Upper lobe of right lung (tissue), 1 donor: Measurements from ENCODE around the gene NDUFV3. TPM values are rescaled to one million over a fixed set of nuclear protein-coding genes. Genes with fewer than 3 reads are reported as not detected.
"Not testable (repeated sequence)": the region's sequence is repeated elsewhere in the genome, so short reads cannot be mapped to it uniquely, and the experiment has no call there.

ENCODE experiments used
- ATAC-seq: fragments of 200-7000 bp; cut with Tn5 transposase; one replicate; pipeline ENCODE4 v1.9.1; 2020; ENCODE audit warnings: mild to moderate bottlenecking, moderate library complexity
- DNase-seq: peaks from one replicate; pipeline ENCODE4 v3.0.0-alpha.2; 2020
- H3K27ac ChIP-seq: fragments of 200-600 bp; one replicate; pipeline ENCODE4 v1.8.0; 2022
- H3K27me3 ChIP-seq: fragments of 200-600 bp; one replicate; pipeline ENCODE4 v1.8.0; 2022; ENCODE audit warnings: mild to moderate bottlenecking
- H3K36me3 ChIP-seq: fragments of 200-600 bp; one replicate; pipeline ENCODE4 v1.8.0; 2022
- H3K4me1 ChIP-seq: fragments of 200-600 bp; one replicate; pipeline ENCODE4 v1.8.0; 2022
- H3K4me3 ChIP-seq: fragments of 200-600 bp; one replicate; pipeline ENCODE4 v1.8.0; 2022; ENCODE audit warnings: mild to moderate bottlenecking
- H3K9me3 ChIP-seq: fragments of 200-600 bp; one replicate; pipeline ENCODE4 v1.8.0; 2022
- CTCF ChIP-seq: fragments of 200-600 bp; IDR thresholded peaks from one replicate; pipeline ENCODE4 v1.8.0; 2022; ENCODE audit warnings: antibody characterized with exemption
- intact Hi-C: fragments of 100-400 bp; cut with DNase I; formaldehyde crosslinking; loops from one replicate; pipeline ENCODE4 v1.11.0; 2022
- total RNA-seq: library from RNA; stranded (reverse); fragmentation: NEBNext Ultra II Directional; extraction: Animal tissue kit (Norgen Biotek cat#: 25700); gene quantifications from one replicate; pipeline ENCODE4 v1.2.1, GENCODE V29; 2021
- donor health status: DM: no; HTN: yes; CAD: no; lungs with severe emphysema.

The NDUFV3 gene
- total RNA-seq, 1 donor from 2014 or later: 38.5 TPM

DNA sequence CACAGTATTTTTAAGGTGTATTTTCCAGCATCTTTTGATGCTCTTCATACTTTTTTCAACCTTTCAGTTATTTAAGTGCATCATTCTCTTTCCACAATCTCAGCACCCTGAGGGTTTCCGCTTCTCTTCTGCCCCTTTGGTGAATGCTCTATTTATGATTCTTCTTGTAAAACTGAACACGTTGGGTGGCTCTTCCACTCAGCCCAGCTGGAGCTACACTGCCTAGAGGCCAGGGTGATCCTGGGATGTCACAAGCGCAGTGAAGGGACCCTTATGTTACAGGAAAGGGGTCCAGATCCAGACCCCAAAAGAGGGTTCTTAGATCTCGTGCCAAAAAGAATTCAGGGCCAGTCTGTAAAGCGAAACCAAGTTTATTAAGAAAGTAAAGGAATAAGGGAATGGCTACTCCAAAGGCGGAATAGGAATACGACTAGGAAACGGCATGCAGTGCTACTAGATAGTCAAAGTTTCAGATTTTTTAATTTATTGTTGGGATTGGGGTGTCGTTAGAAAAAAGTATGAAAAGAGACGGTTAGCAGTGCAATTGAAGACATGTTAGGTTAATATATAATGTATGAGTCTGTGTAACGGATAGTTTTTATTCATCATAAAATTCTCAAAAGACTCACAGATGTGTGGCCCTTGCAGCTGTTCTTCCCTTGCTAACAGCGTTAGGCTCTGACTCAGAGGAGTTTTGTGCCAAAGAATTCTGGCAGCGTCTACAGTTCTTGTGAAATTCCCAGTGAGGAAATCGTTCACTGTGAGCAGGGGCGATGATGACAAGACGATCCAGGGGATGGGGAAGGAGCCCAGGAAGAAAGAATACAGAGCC is 46.7 kb downstream of the NDUFV3 start:
- no peaks in the 10 kb centered on the region for H3K27me3 ChIP-seq
- intact Hi-C loops: no loop called here
- H3K36me3 ChIP-seq: no peaks in the 10 kb centered on the region
- DNase-seq: peak; percentile 7
- peak overlapping the region; percentile 61 for H3K27ac ChIP-seq
- H3K9me3 ChIP-seq: no peaks in the 10 kb centered on the region
- no peaks in the 10 kb centered on the region for H3K4me1 ChIP-seq
- H3K4me3 ChIP-seq: no peak overlapping the region
- TF ChIP-seq CTCF: no peak
- peak; percentile 91 for ATAC-seq

DNA sequence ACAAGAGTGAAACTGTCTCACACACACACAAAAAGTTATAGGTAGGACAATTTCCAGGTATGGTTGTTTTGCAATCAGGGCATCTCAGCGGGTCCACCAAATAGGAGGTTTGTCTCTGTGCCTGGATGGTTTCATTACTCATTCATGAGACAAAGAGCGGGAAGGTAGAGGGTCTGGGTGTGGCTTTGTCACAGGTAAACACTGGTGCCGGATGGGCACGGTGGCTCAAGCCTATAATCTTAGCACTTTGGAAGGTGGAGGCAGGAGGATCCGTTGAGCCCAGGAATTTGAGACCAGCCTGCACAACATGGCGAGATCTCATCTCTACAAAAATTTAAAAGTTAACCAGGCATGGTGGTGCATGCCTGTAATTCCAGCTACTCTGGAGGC is 48.6 kb downstream of the NDUFV3 start:
- H3K27me3 ChIP-seq: no peaks in the 10 kb centered on the region
- ATAC-seq (no peak), DNase-seq (peak; percentile 6)
- no peaks in the 10 kb centered on the region for H3K4me1 ChIP-seq
- no peak overlapping the region for H3K27ac ChIP-seq
- no peaks in the 10 kb centered on the region for H3K9me3 ChIP-seq
- TF ChIP-seq CTCF: no peak
- H3K36me3 ChIP-seq: no peaks in the 10 kb centered on the region
- intact Hi-C loops: no loop called here
- no peak overlapping the region for H3K4me3 ChIP-seq

DNA sequence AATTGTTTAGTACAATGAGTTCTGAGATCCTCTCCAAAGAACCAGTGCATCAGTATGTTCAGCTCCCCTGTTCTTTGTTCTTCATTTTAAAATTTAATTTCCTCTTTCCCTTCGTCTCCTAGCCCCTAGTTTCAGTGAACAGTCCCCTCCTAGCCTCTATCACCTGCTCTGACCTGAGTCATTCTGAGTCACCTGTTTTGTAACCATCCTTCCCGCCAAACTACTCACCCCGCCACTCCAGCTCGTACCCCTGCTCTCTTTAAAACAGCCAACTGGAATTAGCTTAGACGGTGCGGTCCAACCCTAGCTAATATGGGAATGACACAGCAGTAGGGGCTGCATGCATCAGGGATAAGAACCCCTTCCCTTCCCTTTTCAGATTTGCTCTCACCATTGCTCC is 49.1 kb downstream of the NDUFV3 start:
- intact Hi-C loops: no loop called here
- Histone ChIP-seq H3K9me3 (no peaks in the 10 kb centered on the region), H3K27me3 (no peaks in the 10 kb centered on the region), H3K4me3 (no peak overlapping the region), H3K27ac (no peak overlapping the region), H3K36me3 (no peaks in the 10 kb centered on the region), H3K4me1 (no peaks in the 10 kb centered on the region)
- ATAC-seq (no peak), DNase-seq (no peak)
- TF ChIP-seq CTCF: no peak

DNA sequence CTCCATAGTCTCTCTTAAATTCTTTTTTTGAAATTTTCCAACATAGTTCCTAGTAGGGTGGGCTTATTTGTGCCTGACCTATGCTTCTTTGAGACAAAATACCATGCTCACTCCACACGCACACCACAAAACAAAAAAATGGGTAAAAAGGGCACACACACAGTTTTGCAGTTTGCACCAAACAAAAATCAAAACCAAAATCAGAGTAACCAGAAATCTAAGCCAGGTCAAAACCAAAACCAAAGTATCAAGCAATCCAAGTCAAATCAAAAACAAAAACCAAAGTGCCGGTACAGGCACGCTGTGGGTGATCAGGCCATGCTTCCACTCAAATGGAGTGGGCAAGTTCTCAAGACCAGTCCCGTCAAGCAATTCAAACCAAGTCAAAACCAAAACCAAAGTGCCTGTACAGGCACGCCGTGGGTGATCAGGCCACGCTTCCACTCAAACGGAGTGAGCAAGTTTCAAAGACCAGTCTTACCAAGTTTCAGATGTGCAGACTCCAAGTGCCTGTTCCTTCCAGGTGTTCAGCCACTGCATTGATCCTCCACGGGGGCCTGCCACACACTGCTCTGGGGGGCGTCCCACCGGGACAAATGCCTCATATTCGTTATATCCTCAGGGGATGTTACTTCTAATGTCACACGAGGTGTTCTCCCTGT is 56.1 kb downstream of the NDUFV3 start:
- intact Hi-C loops, H3K27ac ChIP-seq, H3K27me3 ChIP-seq, ATAC-seq, H3K4me1 ChIP-seq, H3K4me3 ChIP-seq, H3K36me3 ChIP-seq, H3K9me3 ChIP-seq: not testable (repeated sequence)
- peak; percentile 19 for DNase-seq

DNA sequence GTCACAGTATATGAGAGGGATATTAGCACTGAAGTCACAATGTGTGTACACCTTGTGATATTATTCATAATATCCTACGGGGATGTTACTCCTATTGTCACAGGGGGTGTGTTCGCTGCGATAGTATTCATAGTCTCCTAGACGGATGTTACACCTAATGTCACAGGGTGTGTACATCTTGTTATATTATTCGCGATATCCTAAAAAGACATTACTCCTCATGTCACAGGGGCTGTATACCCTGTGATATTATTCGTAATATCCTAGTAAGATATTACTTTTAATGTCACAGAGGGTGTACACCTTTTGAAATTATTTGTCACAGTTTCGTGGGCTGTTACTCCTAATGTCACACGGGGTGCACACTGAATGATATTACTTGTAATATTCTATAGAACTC is 58.1 kb downstream of the NDUFV3 start:
- intact Hi-C loops, H3K4me1 ChIP-seq, H3K36me3 ChIP-seq, H3K9me3 ChIP-seq, H3K27me3 ChIP-seq, H3K4me3 ChIP-seq, ATAC-seq, H3K27ac ChIP-seq, DNase-seq: not testable (repeated sequence)

DNA sequence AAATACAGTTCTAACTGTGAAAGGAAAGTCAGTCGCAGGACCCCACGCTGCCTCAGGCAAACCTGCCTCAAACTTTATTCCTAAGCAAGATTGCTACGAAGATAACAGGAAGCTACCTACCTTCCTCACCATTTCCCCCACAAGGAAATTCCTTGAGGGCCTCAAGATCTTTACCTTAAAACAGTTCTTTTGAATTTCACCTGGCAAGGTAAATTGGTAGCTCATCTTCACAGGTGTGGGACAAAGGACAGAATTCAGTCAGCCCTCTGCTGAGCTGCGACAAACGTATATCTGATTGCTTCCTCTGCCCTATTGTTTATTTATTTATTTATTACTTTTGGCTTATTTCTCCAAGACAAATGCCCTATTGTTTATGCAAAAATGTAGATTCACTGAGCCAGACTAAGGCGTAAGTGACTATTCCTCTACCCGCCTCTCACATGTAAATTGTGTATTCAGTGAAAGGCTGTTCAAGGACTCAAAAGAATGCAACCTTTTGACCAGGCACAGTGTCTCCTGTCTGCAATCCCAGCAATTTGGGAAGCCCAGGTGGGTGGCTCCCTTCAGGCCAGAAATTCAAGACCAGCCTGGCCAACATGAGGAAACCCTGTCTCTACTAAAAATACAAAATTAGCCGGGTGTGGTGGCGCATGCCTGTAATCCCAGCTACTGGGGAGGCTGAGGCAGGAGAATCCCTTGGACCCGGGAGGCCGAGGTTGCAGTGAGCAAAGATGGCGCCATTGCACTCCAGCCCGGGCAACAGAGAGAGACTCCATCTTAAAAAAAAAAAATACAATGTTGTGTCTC is 63.9 kb downstream of the NDUFV3 start:
- DNase-seq: peak; percentile 17
- no peak overlapping the region for H3K4me3 ChIP-seq

DNA sequence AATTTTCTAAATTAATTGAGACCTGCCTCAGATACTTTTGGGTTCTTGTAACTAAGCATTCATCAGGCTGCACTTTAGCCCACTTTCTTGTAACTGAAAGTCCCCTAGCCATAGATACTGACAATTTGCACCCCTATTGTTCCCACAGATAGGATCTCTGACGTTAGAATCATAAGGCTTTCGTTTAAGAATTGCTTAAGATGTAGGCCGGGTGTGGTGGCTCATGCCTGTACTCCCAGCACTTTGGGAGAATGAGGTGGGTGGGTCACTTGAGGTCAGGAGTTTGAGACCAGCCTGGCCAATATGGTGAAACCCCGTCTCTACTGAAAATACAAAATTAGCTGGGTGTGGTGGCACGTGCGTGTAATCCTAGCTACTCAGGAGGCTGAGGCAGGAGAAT is 65.0 kb downstream of the NDUFV3 start:
- intact Hi-C loops, H3K27ac ChIP-seq, DNase-seq, ATAC-seq, H3K4me3 ChIP-seq, H3K27me3 ChIP-seq, H3K36me3 ChIP-seq, H3K4me1 ChIP-seq, H3K9me3 ChIP-seq: not testable (repeated sequence)

More for the DNA sequence above, 63.9 kb downstream of the NDUFV3 start:
- no peaks in the 10 kb centered on the region for H3K4me1 ChIP-seq
- H3K27me3 ChIP-seq: no peaks in the 10 kb centered on the region
- no peaks in the 10 kb centered on the region for H3K9me3 ChIP-seq
- no peak for TF ChIP-seq CTCF
- intact Hi-C loops: no loop called here
- H3K36me3 ChIP-seq: no peaks in the 10 kb centered on the region
- no peak overlapping the region for H3K27ac ChIP-seq
- peak; percentile 96 for ATAC-seq
